Bone marrow (tissue), 2 donors: Measurements from ENCODE around the gene TMEM239.
"Not testable (repeated sequence)": the region's sequence is repeated elsewhere in the genome, so short reads cannot be mapped to it uniquely, and the experiment has no call there.

Experiments used
- DNase-seq, 2 donors: peaks; one replicate each; lab custom pipeline; 2025; lab: John Stamatoyannopoulos, UW

Gene TMEM239

DNA sequence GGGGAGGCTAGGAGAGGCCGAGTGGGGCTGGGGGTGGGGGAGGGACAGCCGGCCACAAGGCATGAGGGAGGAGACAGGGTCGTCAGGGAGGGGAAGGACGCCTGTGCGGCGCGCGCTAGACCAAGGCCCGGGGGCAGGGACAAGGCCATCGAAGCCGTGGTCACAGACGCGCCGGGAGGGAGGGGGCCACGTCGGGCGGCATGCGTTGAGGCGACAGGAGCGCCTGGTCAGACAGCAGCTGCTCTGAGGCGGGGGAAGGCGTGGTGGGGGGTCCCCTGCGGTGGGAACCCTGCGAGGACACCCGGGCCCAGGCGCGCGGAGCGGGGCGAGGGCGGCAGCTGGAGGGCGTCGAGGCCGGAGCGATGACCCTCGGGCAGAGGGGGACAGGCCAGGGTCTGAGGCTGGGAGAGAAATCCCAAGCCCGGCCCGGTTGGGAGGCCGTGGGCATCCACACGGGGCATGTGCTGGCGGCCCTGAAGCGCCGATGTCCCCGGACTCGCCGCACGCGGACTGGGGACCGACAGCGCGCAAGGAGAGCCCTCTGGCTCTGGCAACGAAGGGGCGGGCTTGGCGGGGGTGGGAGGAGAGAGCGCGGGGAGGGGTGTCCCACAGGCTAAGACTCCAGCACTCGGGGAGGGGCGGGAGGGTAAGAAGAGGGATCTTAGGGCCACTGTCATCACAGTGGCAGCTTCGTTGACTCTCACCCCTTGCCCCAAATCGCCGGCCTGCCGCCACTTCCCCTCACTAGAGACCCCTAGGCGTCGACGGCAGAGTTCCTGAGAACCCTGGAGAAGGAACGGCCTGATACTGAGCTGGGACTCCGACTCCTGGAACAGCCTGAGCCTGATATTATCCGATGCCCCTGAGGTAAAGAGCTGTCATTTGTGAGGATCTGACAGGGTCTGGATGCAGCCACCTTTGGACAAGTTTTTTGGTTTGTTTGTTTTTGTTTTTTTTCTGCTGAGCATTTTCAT lies 5.0 kb downstream of the TMEM239 start:
- DNase-seq: no peak

DNA sequence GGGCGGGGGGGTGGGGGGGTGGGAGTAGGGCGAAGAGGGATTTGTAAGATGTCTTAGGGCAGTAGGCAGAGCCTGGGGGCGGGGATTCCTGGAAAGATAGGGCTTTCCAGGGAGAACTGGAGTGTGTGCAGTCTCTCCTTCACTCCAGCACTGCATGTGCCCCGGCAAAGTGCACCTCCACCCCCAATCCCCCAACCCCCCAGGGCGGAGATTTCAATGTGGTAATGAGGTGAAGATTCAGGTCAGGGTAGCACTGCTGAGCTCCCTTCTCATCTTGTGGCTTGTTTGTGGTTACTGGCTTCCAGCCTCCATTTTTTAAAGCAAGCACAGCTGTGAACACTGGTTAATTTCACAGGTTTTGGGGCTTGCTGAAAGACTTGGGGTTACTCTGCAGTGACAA lies 5.9 kb downstream of the TMEM239 start:
- no peak for DNase-seq

DNA sequence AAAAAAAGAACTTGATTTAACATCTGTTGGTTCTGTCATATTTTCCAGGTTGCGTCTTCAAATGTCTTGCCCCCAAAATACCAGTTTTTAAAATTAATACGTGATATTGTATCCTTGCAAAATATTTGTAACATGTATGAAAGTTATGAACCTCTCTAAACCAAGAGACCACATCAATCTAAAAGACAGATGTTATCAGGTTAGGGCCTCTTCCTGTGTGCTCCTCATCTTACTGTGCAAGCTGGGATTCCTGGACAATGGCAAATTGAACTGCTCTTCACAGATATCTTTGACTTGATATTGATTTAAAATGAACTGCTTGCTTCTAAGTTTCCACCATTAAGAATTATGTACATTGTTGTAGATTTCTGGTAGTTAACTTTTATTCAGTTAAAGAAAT lies 9.6 kb downstream of the TMEM239 start:
- no peak for DNase-seq

DNA sequence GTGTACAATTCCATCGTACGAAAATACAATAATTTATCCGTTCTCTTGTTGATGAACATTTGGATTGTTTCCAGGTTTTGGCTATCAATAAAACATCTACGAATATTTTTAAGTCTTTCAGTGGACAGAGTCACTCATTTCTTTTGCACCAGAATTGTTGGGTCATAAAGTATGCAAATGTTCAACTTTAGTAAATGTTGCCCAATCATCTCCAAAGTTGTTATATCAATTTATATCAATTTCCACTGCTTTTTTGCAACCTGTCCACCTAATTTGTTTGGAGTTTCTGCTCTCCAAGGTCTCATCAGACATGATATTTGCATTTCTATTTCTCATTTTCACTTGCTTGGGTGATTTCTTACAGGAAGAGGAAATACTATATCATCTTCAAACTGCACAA lies 10.5 kb downstream of the TMEM239 start:
- no peak for DNase-seq

DNA sequence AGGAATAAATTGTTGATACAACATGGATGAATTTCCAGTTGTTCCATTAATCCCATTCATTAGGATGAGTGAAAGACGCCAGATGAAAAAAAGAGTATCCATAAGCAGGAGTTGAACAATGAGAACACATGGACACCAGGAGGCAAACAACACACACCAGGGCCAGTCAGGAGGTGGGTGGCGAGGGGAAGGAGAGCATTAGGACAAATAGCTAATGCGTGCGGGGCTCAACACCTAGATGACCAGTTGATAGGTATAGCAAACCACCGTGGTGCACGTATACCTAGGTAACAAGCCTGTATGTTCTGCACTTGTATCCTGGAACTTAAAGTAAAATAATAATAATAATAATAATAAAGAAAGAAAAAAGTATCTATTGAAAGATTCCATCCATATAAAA lies 13.2 kb downstream of the TMEM239 start:
- DNase-seq: no peak

DNA sequence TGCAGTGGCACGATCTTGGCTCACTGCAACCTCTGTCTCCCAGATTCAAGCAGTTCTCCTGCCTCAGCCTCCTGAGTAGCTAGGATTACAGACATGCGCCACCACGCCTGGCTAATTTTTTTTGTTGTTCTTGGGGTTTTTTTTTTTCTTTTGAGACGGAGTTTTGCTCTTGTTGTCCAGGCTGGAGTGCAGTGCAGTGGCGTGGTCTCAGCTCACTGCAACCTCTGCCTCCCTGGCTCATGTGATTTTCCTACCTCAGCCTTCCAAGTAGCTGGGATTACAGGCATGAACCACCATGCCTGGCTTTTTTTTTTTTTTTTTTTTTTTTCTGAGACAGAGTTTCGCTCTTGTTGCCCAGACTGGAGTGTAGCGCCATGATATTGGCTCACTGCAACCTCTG lies 15.0 kb downstream of the TMEM239 start:
- DNase-seq: not testable (repeated sequence)

DNA sequence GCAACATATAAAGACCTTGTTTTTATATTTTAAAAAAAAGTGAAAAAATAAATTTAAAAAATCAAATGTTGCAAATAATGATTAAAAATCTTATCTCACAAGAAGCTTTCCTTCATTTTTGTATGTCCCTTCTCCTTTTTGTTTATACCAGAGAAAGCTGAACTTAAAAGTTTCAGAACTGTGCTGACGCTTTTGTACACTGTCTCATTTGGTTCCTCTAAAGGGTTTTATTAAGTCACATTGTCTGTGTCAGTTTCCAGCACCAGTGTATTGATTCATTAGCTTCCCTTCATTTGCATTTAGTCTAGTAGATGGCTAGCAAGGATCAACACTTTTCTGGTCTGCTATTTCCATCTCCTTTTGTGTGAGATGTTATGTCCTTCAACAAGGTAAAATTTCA lies 17.6 kb downstream of the TMEM239 start:
- no peak for DNase-seq

DNA sequence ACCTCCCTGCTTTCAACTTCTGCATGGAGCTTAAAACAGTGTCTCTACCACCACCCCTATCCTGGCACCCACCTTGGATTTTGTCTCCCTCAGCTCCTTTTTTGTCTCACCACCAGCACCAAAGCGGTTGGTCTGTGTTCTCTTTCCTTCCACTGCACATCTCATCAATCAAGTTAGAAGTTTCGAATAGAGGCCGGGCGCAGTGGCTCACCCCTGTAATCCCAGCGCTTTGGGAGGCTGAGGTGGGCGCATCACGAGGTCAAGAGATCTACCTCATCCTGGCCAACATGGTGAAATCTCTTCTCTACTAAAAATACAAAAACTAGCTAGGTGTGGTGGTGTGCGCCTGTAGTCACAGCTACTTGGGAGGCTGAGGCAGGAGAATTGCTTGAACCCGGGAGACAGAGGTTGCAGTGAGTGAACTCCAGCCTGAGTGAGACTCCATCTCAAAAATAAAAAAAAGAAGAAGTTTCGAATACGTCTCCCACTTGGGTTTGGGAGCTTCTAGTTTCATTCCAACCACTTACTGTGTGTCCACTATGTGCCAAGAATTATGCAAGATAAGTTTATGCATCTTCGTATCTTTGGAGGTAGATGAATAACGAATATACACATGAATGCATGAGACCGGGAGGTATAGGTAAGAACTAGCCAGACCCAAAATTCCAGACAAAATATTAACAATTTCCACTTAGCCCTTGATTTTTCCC lies 18.4 kb downstream of the TMEM239 start:
- DNase-seq: no peak

DNA sequence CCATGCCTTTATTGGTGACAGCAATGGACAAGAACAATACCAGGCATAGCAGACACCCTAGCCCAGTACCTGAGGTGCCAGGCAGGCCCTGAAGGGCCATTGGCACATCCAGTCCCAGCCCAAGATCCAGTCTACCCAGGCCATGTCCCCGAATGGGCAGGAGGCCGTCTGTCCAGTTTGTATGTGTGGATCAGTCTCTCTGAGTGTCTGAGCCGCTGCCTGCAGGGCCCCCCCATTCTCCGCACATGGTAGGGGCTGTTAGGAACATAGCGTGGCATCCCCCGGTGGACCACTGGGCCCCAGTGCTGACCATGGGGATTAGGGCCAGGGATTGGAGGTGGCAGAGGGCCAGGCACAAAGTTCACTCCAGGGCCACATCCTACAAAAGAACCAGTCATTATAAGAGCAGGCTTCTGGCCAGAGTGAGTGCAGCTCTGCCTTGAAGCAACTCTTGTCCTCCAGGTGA lies 19.2 kb downstream of the TMEM239 start:
- no peak for DNase-seq

DNA sequence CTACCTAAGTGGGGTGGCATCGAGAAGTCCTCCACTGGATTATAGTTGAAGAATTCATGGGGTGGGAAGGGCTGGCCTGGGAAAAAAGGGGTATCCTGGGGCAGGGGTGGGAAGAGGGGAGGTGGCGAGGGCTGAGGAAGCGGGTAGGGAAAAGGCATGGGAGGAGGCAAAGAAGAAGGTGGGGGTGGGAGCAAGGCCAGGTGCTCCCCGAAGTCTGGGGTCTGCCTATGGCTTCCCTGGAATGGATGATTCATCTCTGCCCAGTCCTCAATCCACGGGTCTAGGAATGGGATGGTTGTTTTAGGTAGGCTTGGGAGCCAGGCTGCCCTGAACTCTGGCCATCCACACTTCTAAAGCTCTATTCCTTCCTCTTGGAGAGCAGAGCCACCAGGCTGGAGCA lies 19.9 kb downstream of the TMEM239 start:
- no peak for DNase-seq

DNA sequence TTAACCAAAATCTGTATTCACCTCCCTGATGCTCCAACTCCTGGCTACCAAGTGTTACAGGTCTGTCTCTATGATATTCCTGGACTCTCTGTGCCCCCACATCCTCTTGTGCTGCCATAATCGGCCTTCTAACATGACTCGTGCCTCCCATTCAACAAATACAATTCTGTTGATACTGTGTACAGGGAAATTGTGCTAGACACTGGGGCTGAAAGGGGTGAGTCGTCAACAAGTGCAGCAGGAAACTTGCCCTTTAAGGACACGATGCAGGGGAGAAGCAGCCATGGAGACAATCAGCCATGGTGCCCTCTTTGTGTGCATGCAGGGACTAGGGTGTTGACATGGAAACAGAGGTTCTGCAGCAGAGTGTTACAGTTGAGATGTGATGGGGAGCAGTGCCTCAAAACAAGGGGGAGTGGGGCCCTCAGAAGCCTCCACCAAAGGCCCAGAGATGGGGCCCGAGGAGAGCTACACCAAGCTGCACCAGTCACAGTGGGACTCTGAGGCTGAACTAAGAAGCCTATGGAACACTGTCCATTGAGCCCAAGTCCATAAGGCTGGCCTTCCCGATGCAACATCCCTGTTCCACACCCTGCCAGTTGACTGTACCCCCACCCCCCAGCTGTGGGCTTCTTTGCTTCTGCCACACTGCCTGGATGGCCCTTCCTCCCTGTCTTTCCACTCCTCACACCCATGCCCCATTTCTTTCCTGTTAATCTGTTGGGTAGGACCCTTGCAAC lies 21.2 kb downstream of the TMEM239 start:
- DNase-seq: no peak

DNA sequence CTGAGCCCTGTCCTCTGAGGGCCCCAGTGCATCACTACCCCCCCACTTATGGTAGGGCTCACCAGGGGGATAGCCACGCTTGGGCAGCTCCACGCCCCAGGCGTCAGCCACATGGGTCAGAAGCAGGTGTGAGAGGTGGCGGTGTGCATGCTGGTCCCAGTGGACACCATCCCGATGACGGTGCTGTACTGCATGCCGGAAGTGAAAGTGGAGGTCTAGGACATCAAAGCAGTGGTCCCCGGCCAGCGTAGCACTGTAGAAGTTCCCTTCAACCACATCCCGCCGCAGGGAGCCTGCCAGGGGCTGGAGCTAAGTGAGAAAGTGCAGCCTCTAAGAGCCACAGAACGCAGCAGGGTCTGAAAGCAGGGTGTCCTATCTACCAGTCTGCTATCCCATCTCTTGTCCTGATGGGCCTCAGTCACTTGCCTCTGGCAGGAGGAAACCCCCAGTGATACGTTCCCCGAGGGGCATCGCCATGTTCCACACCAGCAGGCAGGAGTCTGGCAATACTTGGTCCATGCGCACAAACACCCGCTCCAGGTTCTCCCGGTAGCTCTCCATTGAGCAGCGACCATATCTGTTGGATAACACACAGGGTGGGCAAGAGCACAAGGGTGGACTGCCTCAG lies 22.1 kb downstream of the TMEM239 start:
- DNase-seq: no peak

DNA sequence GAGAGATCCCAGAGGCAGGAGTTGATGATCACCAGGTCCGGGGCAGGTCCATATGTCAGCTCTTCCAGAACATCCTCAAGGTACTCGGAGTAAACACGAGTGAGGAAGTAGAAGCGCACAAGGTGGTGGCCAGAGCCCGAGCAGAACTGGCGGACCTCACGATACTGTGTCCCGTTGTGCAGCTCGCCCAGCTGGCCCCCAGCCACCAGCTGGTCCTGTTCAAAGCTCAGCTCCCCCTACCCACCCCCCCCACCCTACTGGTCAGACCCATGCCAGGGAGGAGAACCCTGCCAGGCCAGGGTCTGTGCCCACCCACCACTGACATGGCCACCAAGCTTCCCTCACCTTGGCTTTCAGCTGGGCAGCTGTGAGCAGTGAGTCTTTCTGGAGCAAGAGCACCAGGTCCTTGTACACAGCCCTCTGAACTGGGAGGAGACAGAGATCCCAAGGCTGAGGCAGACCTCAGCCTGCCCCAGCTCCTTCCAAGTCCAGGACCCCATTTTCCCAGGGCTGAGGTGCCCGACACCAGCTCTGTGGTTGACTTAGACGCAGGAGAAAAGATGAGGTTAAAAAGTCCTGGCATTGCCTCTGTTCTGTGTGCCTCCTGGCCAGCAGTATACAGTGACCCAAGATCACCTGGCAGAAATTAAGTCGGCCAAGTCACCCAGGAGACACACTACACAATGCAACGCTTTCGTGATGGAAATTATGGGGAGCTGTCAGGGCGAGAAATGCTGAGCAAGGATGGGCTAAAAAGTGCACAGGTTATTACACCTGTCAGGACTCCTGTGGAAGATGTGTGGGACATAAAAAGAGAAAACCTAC lies 22.9 kb downstream of the TMEM239 start:
- DNase-seq: no peak

DNA sequence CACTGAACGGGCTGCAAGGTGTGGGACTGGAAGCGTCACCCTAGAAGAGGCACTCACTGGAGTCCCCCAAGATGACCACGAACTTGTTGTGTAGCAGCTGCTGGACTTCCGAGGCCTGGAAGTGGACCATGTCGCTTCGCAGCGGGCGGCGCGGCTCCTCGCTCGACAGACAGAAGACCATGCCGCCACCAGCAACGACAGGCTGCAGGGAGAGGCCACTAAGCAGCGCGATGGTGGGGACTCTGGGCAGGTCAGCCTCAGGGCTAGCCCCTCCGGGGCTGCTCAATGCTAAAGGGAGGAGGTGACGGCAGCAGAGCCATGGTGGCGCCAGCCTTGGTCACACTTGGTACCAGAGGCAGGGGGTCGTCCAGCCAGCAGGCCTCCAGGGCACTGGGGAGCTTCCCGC lies 23.6 kb downstream of the TMEM239 start:
- no peak for DNase-seq

DNA sequence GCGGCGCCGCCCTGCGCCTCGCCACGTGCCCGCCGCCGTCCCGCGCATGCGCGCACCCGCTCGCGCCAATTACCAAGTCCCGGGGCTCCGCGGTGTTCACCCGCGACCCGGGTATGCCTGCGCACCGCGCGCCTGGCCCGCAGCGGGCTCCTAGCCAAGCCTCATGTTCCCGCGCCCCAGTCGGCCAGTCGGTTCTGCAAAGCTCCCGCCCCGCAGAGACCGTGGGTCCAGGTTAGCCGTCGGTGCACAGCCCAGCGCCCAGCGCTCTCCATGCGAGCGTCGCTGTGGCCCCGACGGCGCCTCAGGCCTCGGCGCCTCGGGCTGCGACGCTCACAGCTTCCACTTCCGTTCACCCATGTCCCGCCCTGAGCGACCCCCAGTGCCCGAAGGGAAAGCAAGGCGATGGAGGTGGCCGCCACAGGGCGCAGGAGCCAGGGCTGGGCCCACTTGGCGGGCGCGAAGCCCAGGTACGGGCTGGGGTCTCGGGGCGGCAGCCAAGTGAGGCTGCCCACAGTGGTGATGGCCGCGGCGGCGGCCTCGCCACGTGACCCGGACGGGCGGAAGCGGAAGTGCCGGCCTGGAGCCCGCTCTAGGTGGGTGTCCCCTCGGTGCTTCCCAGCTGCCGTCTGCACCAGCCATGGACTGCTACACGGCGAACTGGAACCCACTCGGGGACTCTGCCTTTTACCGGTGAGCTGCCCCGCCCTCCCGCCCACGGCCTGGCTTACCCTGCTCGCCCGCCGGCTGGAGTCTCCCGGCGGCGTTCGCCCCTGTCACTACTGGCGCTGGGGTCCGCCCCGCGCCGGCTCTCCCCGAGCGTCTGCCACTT lies 24.2 kb downstream of the TMEM239 start, which contains the start of the genes PCED1A and VPS16:
TSS of gene PCED1A (minus strand) at position 518 of the 829 bp plus-strand sequence. CDS start 743 bp downstream, outside the sequence.
TSS of gene VPS16 (plus strand) at position 608 of the 829 bp plus-strand sequence. CDS start at position 638, 30 bp downstream.
- peak; percentile 43 to 85 for DNase-seq

DNA sequence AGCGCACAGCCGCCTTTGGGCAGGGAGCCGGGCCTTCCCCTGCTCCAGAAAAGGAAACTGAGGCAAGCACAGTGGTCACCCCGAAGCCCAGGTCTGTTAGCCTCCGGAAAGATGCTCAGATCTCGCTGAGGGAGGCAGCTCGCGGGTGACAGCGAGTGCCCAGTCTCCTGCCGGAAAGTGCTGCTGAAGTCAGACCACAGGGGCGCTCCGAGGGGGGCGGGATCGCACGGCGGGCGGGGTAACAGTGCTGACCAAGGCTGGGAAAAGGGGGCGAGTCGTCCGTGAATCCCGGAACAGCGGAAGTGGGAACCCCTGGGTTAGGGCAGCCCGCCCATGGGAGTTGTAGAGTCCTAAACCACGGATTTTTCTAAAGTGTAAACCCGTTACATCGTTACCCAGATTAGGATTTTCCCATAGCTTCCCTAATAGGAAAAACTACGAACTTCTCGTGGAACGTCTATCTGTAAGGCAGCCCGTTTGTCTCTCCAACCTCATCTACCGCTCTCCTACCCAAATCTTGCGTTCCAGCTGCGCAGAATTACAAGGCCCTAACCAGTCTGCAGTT lies 24.9 kb downstream of the TMEM239 start:
- peak in 1 of 2 donors; percentile 49 for DNase-seq

DNA sequence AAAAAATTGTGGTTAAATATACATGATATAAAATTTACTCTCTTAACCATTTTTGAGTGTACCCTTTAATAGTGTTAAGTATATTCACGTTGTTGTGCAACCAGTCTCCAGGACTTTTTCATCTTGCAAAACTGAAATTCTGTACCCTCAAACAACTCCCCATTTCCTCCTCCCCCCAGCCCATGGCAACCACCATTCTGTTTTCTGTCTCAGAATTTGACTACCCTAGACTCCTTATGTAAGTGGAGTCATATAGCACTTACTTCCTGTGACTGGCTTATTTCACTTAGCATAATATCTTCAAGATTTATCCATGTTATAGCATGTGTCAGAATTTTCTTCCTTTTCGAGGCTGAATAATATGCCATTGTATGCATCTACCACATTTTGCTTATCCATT lies 29.4 kb downstream of the TMEM239 start:
- DNase-seq: no peak

DNA sequence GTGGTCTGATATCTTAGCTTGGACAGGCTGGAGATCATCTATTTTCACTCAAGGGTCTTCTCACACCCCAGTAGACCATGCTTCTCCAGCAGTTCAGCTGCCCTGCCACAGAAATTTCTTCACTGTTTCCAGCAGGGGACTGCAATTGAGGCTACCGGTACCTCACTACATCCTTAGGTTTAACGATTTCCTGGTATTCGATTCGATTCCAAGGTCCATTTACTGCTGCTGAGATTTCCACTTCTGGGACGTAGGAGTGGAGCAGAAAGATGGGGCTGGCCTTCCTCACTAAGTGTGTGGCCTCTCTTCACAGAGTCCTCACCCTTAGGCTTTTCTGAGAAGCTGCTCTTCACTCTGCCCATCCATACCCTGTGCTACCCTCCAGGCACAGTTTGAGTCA lies 30.5 kb downstream of the TMEM239 start:
- DNase-seq: no peak

DNA sequence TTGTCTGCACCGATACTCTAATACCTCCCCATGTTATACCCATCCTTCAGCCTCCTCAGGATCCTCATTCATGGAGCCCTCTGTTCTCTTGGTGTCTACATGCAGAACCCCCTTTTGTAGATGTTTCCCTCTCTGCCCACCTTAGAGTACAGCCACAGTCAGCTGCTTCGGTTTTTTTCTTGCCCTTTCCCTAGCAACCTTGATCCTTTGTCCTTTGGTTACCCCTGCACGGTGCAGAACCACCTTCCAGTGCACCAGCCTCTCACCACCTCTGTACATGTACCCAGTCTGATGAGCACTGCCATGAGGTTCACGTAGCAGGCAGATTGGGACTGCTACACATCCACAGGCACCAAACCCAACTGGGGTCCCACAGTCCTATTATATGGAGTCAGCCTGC lies 31.6 kb downstream of the TMEM239 start:
- DNase-seq: no peak

DNA sequence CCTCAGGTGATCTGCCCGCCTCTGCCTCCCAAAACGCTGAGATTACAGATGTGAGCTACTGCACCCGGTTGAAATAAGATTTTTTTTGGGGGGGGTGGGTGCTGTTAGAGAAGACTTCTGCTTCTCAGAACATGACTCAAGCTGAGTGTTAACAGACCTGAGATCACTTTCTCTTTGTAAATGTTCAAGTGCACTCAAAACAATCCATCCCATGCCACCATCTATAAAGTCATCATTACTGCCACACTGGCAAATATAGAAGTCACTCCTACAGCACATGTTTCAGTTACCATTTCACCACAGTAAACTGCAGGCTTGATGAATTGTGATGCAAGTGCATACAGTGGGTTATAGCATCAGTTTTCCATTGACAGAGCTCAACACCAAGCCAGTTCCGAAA lies 33.4 kb downstream of the TMEM239 start:
- DNase-seq: no peak
